ENCODE measurements around the gene GNG7.
"Not testable (repeated sequence)": the region's sequence is repeated elsewhere in the genome, so short reads cannot be mapped to it uniquely, and the experiment has no call there.

Gene GNG7

GRCh38 chr19:2616741-2617392 lies 85.6 kb downstream of the GNG7 start:
- no peak for DNase-seq

- DNase-seq = no peak
These were observed 86.7 kb downstream of the GNG7 start for GRCh38 chr19:2615782-2616181.

- DNase-seq = no peak
These were observed 88.8 kb downstream of the GNG7 start for GRCh38 chr19:2613507-2614295.

- no peak for DNase-seq
These were observed 89.8 kb downstream of the GNG7 start for GRCh38 chr19:2612619-2613249.

- no peak for DNase-seq
These were observed 90.7 kb downstream of the GNG7 start for GRCh38 chr19:2611483-2612464.

GRCh38 chr19:2610637-2611482 lies 91.6 kb downstream of the GNG7 start:
- peak; percentile 51 for DNase-seq

- no peak for DNase-seq
These were observed 92.9 kb downstream of the GNG7 start for GRCh38 chr19:2609389-2610116.

GRCh38 chr19:2609034-2609388 lies 93.5 kb downstream of the GNG7 start:
- not testable (repeated sequence) for DNase-seq

- DNase-seq = no peak
These were observed 93.9 kb downstream of the GNG7 start for GRCh38 chr19:2608602-2608922.

GRCh38 chr19:2607712-2608601 lies 94.5 kb downstream of the GNG7 start:
- DNase-seq = no peak

- DNase-seq = not testable (repeated sequence)
These were observed 95.7 kb downstream of the GNG7 start for GRCh38 chr19:2606774-2607173.

- DNase-seq = not testable (repeated sequence)
These were observed 96.6 kb downstream of the GNG7 start for GRCh38 chr19:2605889-2606288.

GRCh38 chr19:2604747-2605329 lies 97.7 kb downstream of the GNG7 start:
- DNase-seq = no peak

GRCh38 chr19:2603334-2603733 lies 99.2 kb downstream of the GNG7 start:
- no peak for DNase-seq

GRCh38 chr19:2602391-2603181 lies 99.9 kb downstream of the GNG7 start:
- peak; percentile 27 for DNase-seq

- DNase-seq = no peak
These were observed 101.3 kb downstream of the GNG7 start for GRCh38 chr19:2600914-2601870.

- no peak for DNase-seq
These were observed 108.2 kb downstream of the GNG7 start for GRCh38 chr19:2594319-2594718.

- no peak for DNase-seq
These were observed 109.7 kb downstream of the GNG7 start for GRCh38 chr19:2592824-2593223.
